A673 (cell line): ENCODE data around the gene BMX. TPM values are rescaled to one million over a fixed set of nuclear protein-coding genes. Genes with fewer than 3 reads are reported as not detected.

ENCODE experiments used
- BruUV-seq: library from RNA; stranded (reverse); fragments of 400-500 nt; replicated peaks from 2 replicates; lab custom pipeline; 2021; lab: Mats Ljungman, UMichigan
- CTCF ChIA-PET: fragments of 300-600 bp; sonication (Branson Sonifier 250); formaldehyde crosslinking; loops from one replicate; lab custom pipeline; 2022; ENCODE audit warnings: antibody characterized with exemption; lab: Charles Lee
- POLR2A ChIA-PET: fragments of 300-600 bp; sonication (Branson Sonifier 250); formaldehyde crosslinking; loops from one replicate; lab custom pipeline; 2022; ENCODE audit warnings: antibody characterized with exemption; ENCODE audit not compliant: low non-redundant PET; lab: Charles Lee
- DNase-seq: peaks from one replicate; pipeline ENCODE4 v3.0.0-alpha.2; 2015; ENCODE audit warnings: low spot score
- H3K27ac ChIP-seq: fragments of 200-600 bp; sonication (generic); 2 replicates; pipeline ENCODE4 v1.5.1; 2016; ENCODE audit warnings: mixed run types, low read depth, mild to moderate bottlenecking, mixed read lengths, antibody characterized with exemption, low read length; ENCODE audit not compliant: poor library complexity, severe bottlenecking
- H3K27me3 ChIP-seq: fragments of 200-600 bp; sonication (generic); replicated peaks from 2 replicates; pipeline ENCODE4 v1.6.1; 2017; ENCODE audit warnings: mixed run types, low read depth, mild to moderate bottlenecking, mixed read lengths, antibody characterized with exemption, low read length; ENCODE audit not compliant: insufficient read depth, poor library complexity
- H3K36me3 ChIP-seq: fragments of 200-600 bp; sonication (generic); 2 replicates; pipeline ENCODE4 v1.6.1; 2016; ENCODE audit warnings: mixed run types, mild to moderate bottlenecking, mixed read lengths, antibody characterized with exemption, low read length; ENCODE audit not compliant: insufficient read depth, poor library complexity, severe bottlenecking
- H3K4me1 ChIP-seq: fragments of 200-600 bp; sonication (generic); 2 replicates; pipeline ENCODE4 v1.6.1; 2017; ENCODE audit warnings: mixed run types, mild to moderate bottlenecking, mixed read lengths, antibody characterized with exemption, low read length; ENCODE audit not compliant: insufficient read depth, poor library complexity, severe bottlenecking
- H3K4me3 ChIP-seq: fragments of 200-600 bp; sonication (generic); 2 replicates; pipeline ENCODE4 v1.5.1; 2016; ENCODE audit warnings: low read depth, mixed run types, mild to moderate bottlenecking, mixed read lengths, low read length; ENCODE audit not compliant: poor library complexity, severe bottlenecking
- H3K9me3 ChIP-seq: fragments of 200-600 bp; sonication (generic); 2 replicates; pipeline ENCODE4 v1.6.1; 2016; ENCODE audit warnings: mixed run types, low read depth, mild to moderate bottlenecking, mixed read lengths, antibody characterized with exemption, low read length; ENCODE audit not compliant: poor library complexity, severe bottlenecking
- EZH2 ChIP-seq: fragments of 200-600 bp; sonication (generic); IDR thresholded peaks from 2 replicates; pipeline ENCODE4 v1.6.1; 2017; ENCODE audit warnings: borderline replicate concordance, low read depth, mild to moderate bottlenecking, mixed read lengths, antibody characterized with exemption, low read length; ENCODE audit not compliant: poor library complexity, severe bottlenecking
- intact Hi-C: fragments of 100-400 bp; cut with micrococcal nuclease; formaldehyde crosslinking; loops from one replicate; pipeline ENCODE4 v1.10.0; 2022; ENCODE audit not compliant: unreplicated experiment
- total RNA-seq: library from RNA; stranded (reverse); gene quantifications from 2 replicates; pipeline ENCODE4 v1.2.3, GENCODE V29; 2021
- TF ChIP-seq, protein P1 (sequence below): fragments of 300-800, 200-600 bp; sonication (generic); conservative IDR thresholded peaks from 2 replicates; pipeline ENCODE4 v1.5.1; 2017; ENCODE audit warnings: low read depth, mild to moderate bottlenecking, antibody characterized with exemption, low read length, moderate library complexity, mixed read lengths

The BMX gene
- total RNA-seq, 1 experiment from 2014 or later, result not detected

DNA sequence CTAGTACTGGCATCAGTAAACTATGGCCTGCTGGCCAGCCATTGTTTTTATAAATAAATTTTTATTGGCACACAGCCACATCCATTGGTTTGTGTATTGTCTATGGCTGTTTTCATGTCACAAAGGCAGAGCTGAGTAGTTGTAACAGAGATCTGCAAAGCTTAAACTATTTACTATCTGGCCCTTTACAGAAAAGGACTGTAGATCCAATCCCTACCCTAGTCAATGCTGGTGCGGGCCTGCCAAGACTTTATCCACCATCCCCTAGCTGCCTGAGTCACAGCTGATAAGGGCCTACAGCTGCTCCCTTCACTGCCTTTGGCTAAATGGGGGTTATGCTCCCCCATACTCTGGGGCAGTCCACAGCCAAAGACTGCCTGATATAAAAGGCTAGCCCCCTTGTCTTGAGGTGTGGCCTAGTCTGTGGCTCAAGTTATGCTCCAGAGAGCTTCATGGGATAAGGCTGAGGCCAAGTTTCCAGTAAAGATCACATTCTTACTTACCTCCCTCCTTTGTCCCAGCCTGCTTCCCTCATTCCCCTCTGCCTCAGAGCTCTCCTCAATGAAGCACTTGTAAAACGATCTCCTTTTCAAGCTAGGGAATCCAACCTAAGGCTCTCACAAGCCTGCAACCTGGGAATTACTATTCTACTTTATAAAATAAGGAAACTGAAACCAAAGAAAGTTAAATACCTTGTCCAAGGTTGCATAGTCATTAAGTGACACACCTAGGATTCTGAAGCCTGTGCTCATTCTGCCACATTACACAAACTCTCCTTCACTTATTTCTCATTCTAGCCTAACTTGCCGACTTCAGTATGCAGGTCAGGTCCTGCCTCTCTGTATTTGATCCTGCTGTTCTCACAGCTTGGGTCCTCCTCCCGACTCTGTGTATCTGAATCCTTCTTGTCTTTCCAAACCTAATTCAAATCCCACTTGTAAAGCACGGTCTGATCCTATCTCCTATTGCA lies 79.5 kb downstream of the BMX start:
- Histone ChIP-seq H3K36me3 (no peaks in the 10 kb centered on the region), H3K4me3 (no peak overlapping the region), H3K27ac (no peak overlapping the region), H3K27me3 (peaks cover 35% of the 10 kb centered on the region), H3K9me3 (no peaks in the 10 kb centered on the region), H3K4me1 (no peaks in the 10 kb centered on the region)
- DNase-seq, result no peak
- POLR2A ChIA-PET, result no interaction called here
- BruUV-seq, result no TSS peak
- CTCF ChIA-PET, result interaction anchor here (0.6 kb wide), 1 partner anchor 1890 kb away, joined by 6 read pairs; no protein-coding TSS in a partner anchor
- TF ChIP-seq, protein P1, sequence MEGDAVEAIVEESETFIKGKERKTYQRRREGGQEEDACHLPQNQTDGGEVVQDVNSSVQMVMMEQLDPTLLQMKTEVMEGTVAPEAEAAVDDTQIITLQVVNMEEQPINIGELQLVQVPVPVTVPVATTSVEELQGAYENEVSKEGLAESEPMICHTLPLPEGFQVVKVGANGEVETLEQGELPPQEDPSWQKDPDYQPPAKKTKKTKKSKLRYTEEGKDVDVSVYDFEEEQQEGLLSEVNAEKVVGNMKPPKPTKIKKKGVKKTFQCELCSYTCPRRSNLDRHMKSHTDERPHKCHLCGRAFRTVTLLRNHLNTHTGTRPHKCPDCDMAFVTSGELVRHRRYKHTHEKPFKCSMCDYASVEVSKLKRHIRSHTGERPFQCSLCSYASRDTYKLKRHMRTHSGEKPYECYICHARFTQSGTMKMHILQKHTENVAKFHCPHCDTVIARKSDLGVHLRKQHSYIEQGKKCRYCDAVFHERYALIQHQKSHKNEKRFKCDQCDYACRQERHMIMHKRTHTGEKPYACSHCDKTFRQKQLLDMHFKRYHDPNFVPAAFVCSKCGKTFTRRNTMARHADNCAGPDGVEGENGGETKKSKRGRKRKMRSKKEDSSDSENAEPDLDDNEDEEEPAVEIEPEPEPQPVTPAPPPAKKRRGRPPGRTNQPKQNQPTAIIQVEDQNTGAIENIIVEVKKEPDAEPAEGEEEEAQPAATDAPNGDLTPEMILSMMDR, result no peak
- no peak for TF ChIP-seq EZH2
- intact Hi-C loops, result no loop called here

DNA sequence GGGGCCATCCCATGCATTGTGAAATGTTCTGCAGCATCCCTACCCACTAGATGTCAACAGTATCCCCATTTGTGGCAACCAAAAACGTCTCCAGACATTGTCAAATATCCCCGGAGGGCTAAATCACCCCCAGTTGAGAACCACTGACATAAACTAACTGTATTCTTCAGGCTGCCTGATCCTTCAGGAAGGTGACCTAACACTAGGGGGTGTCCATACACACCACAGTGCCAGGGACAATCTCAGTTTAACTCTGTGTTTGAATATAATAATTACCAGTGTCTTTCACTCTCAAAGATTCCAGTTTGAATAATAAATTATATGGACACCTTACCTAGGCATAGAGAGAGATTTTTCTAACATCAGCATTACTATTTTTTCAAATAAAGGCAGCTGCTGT lies 93.8 kb downstream of the BMX start:
- no TSS peak for BruUV-seq
- Histone ChIP-seq H3K4me1 (no peaks in the 10 kb centered on the region), H3K4me3 (no peak overlapping the region), H3K27me3 (peaks cover 80% of the 10 kb centered on the region), H3K9me3 (no peaks in the 10 kb centered on the region), H3K36me3 (no peaks in the 10 kb centered on the region), H3K27ac (no peak overlapping the region)
- ChIA-PET POLR2A (no interaction called here), CTCF (no interaction called here)
- intact Hi-C loops, result no loop called here
- TF ChIP-seq, protein P1, result no peak
- DNase-seq, result no peak

DNA sequence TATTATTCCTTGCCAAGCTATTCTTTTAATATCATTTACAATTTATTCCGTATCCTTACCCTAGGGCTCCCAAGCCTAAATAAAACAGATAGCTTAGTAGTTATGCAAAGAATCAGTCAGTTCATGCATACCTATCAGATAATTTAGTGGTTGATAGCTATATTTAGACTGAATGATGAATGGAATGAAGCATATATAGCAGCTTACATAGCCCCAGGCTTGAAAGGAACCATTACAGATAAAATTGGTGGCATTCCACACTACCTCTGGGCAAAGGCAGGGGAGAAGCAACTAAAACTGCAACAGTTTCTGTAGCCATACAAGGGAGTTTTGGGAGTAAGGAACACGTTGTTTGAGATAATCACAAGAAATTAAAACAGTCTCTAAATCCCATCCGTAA lies 97.4 kb downstream of the BMX start:
- CTCF ChIA-PET, result no interaction called here
- POLR2A ChIA-PET, result interaction anchor here (0.6 kb wide), 1 partner anchor 849 kb away, joined by 3 read pairs; no protein-coding TSS in a partner anchor
- Histone ChIP-seq H3K4me3 (no peak overlapping the region), H3K4me1 (no peaks in the 10 kb centered on the region), H3K27ac (no peak overlapping the region), H3K27me3 (peaks cover 68% of the 10 kb centered on the region), H3K9me3 (no peaks in the 10 kb centered on the region), H3K36me3 (no peaks in the 10 kb centered on the region)
- intact Hi-C loops, result no loop called here
- TF ChIP-seq, protein P1, result no peak
- no peak for TF ChIP-seq EZH2
- BruUV-seq, result no TSS peak
- no peak for DNase-seq
